Endothelial cell of umbilical vein (primary cell): ENCODE measurements around the gene HMGN2. TPM values are rescaled to one million over a fixed set of nuclear protein-coding genes. Genes with fewer than 3 reads are reported as not detected.

Source experiments
- BruUV-seq: library from RNA; stranded (reverse); fragments of 400-500 nt; replicated peaks from 2 replicates; lab custom pipeline; 2021; lab: Mats Ljungman, UMichigan
- CTCF ChIA-PET: fragments of 300-600, 350-600 bp; sonication (Branson Sonifier 250); formaldehyde crosslinking; loops from one replicate; lab custom pipeline; 2021; ENCODE audit warnings: antibody characterized with exemption, inconsistent platforms; lab: Charles Lee
- POLR2A ChIA-PET: fragments of 300-600, 350-600 bp; sonication (Branson Sonifier 250); formaldehyde crosslinking; loops from one replicate; lab custom pipeline; 2021; ENCODE audit warnings: antibody characterized with exemption, inconsistent platforms; lab: Charles Lee
- DNase-seq: peaks from one replicate; pipeline ENCODE4 v3.0.0-alpha.2; 2011; ENCODE audit warnings: low read depth, low spot score
- FAIRE-seq: peaks from 2 replicates; lab custom pipeline; 2011; peaks lifted over from hg19 to GRCh38; lab: Jason Lieb, UNC
- H2AFZ ChIP-seq: 2 replicates; pipeline ENCODE4 v1.6.0; 2012; ENCODE audit warnings: low read depth, low read length, control low read depth, inconsistent platforms
- H3K27ac ChIP-seq: 2 replicates; pipeline ENCODE4 v1.5.1; 2011; ENCODE audit warnings: low read depth, mild to moderate bottlenecking, control low read depth, low read length, moderate library complexity; ENCODE audit not compliant: insufficient read depth
- H3K27me3 ChIP-seq, 2 experiments: 2 replicates each; pipeline versions ENCODE4 v1.6.0 to v1.6.1; 2011; ENCODE audit warnings: low read length in 2 of 2, mixed read lengths in 1 of 2; ENCODE audit not compliant: control insufficient read depth in 2 of 2, insufficient read depth in 2 of 2
- H3K36me3 ChIP-seq, 2 experiments: 2 replicates in 1 of 2; 3 replicates in 1 of 2; pipeline ENCODE4 v1.5.1; 2011; ENCODE audit warnings: low read length in 2 of 2, mild to moderate bottlenecking in 1 of 2, moderate library complexity in 1 of 2; ENCODE audit not compliant: control insufficient read depth in 2 of 2, insufficient read depth in 2 of 2; ENCODE audit errors: extremely low read depth in 1 of 2
- H3K4me1 ChIP-seq: 3 replicates; pipeline ENCODE4 v1.5.1; 2011; ENCODE audit warnings: mild to moderate bottlenecking, low read length; ENCODE audit not compliant: control insufficient read depth, insufficient read depth; ENCODE audit errors: extremely low read depth
- H3K4me2 ChIP-seq: 2 replicates; pipeline ENCODE4 v1.6.1; 2011; ENCODE audit warnings: low read length, control low read depth, mixed read lengths; ENCODE audit not compliant: insufficient read depth
- H3K4me3 ChIP-seq, 3 experiments: fragments of 200-600 bp in 1 of 3; sonication (generic), shearing (Covaris generic) in 1 of 3; replicated peaks in 1 of 3; 2 replicates each; pipeline ENCODE4 v1.5.1; 2011 to 2016; ENCODE audit warnings: control low read depth in 3 of 3, low read length in 3 of 3, mild to moderate bottlenecking in 2 of 3, inconsistent platforms in 1 of 3, low read depth in 1 of 3, moderate library complexity in 1 of 3; ENCODE audit not compliant: insufficient read depth in 1 of 3
- H3K79me2 ChIP-seq: 2 replicates; pipeline ENCODE4 v1.6.0; 2012; ENCODE audit warnings: low read length, inconsistent platforms; ENCODE audit not compliant: control insufficient read depth, insufficient read depth
- H3K9ac ChIP-seq: replicated peaks from 2 replicates; pipeline ENCODE3; 2011; ENCODE audit warnings: low read length, control low read depth; ENCODE audit not compliant: insufficient read depth; ENCODE audit errors: extremely low read depth
- H3K9me1 ChIP-seq: replicated peaks from 3 replicates; pipeline ENCODE4 v1.6.0; 2011; ENCODE audit warnings: mild to moderate bottlenecking, low read length; ENCODE audit not compliant: control insufficient read depth, insufficient read depth; ENCODE audit errors: extremely low read depth
- H3K9me3 ChIP-seq: replicated peaks from 2 replicates; pipeline ENCODE4 v1.5.1; 2012; ENCODE audit warnings: low read length, inconsistent platforms; ENCODE audit not compliant: control insufficient read depth, insufficient read depth
- H4K20me1 ChIP-seq: replicated peaks from 2 replicates; pipeline ENCODE3; 2011; ENCODE audit warnings: mild to moderate bottlenecking, low read length; ENCODE audit not compliant: control insufficient read depth, insufficient read depth; ENCODE audit errors: extremely low read depth
- EZH2 ChIP-seq: IDR thresholded peaks from 2 replicates; pipeline ENCODE4 v1.6.1; 2012; ENCODE audit warnings: borderline replicate concordance, low read depth, mild to moderate bottlenecking, moderate library complexity, low read length, inconsistent platforms; ENCODE audit not compliant: severe bottlenecking
- FOS ChIP-seq: IDR thresholded peaks from 2 replicates; pipeline ENCODE4 v1.6.1; 2011; ENCODE audit warnings: mild to moderate bottlenecking, low read length, moderate library complexity, borderline replicate concordance; ENCODE audit not compliant: insufficient read depth
- GATA2 ChIP-seq: IDR thresholded peaks from 2 replicates; pipeline ENCODE4 v1.7.0; 2011; ENCODE audit warnings: low read depth, mild to moderate bottlenecking, moderate library complexity, mixed read lengths, low read length; ENCODE audit not compliant: insufficient read length, insufficient read depth
- JUN ChIP-seq: IDR thresholded peaks from 2 replicates; pipeline ENCODE4 v1.6.1; 2011; ENCODE audit warnings: borderline replicate concordance, low read depth; ENCODE audit not compliant: insufficient read length, insufficient read depth
- MYC ChIP-seq: IDR thresholded peaks from one replicate; pipeline ENCODE4 v1.6.1; 2011; ENCODE audit warnings: mild to moderate bottlenecking, low read depth, low read length
- POLR2A ChIP-seq: IDR thresholded peaks from 2 replicates; pipeline ENCODE4 v1.6.1; 2012; ENCODE audit warnings: low read depth, mild to moderate bottlenecking, control low read depth, low read length
- POLR2AphosphoS5 ChIP-seq: IDR thresholded peaks from 2 replicates; pipeline ENCODE4 v1.6.1; 2012; ENCODE audit warnings: low read depth, mild to moderate bottlenecking, control low read depth, low read length, moderate library complexity; ENCODE audit not compliant: insufficient read depth
- dilution Hi-C: fragments of 300-500 bp; cut with MboI; formaldehyde crosslinking; loops from one replicate; pipeline ENCODE4 v1.15.0; 2019; ENCODE audit warnings: low sequenced_read_pairs; ENCODE audit not compliant: extremely low pct_ligation_motif_present
- intact Hi-C: fragments of 100-400 bp; cut with micrococcal nuclease; formaldehyde crosslinking; loops from one replicate; pipeline ENCODE4 v1.10.0; 2022
- polyA plus RNA-seq, 4 experiments: library from polyadenylated mRNA; depleted of rRNA in 3 of 4; stranded (reverse) in 3 of 4; unstranded in 1 of 4; fragments of >200 nt; gene quantifications; 2 replicates each; pipeline versions ENCODE4 v1.2.1 to v1.2.3, GENCODE V29; 2011 to 2012; ENCODE audit warnings: missing spikeins in 1 of 4
- total RNA-seq: library from RNA; stranded (reverse); gene quantifications from 2 replicates; pipeline ENCODE4 v1.2.3, GENCODE V29; 2021
- TF ChIP-seq, protein P1 (sequence below): IDR thresholded peaks from 2 replicates; pipeline ENCODE4 v1.6.1; 2011; ENCODE audit not compliant: insufficient read depth, insufficient read length
- TF ChIP-seq, protein P2 (sequence below), 2 donors: IDR thresholded peaks; 1 replicate in 1 of 2; 2 replicates in 1 of 2; pipeline ENCODE4 v1.5.1; 2011; ENCODE audit warnings: low read length in 2 of 2, mild to moderate bottlenecking in 2 of 2, moderate library complexity in 2 of 2, control low read depth in 1 of 2, inconsistent platforms in 1 of 2, low read depth in 1 of 2; ENCODE audit not compliant: insufficient read depth in 1 of 2; ENCODE audit errors: extremely low read depth in 1 of 2

HMGN2 gene
- total and polyA plus RNA-seq, 2 donors (not counting 3 experiments of a cell fraction or from before 2014, with no cell fraction given) = 240 to 580 TPM

DNA sequence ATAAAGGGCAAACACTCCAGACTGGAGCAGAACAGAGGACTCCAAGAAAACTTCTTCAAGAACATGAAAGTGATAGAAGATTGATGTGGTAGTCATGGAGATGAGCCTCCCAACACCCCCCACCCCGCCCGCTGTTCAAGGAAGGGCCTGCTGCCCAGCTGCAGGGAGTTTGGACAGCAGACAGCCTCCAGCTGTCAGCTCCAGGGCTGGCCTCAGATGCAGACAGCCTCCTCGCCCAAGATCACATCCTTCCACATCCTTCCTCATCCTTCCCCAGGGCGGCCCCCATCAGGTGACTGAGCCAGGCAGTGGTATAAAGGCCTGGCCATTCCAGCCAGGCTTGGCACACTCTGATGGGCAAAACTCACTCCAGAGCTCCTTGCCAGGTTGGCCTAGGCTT is 24.6 kb downstream of the HMGN2 start:
- FAIRE-seq (no peak), DNase-seq (no peak)
- no peak overlapping the region for H3K27ac ChIP-seq
- H2AFZ ChIP-seq = no peak overlapping the region
- BruUV-seq = no TSS peak
- no peaks in the 10 kb centered on the region for H3K36me3 ChIP-seq
- no peaks in the 10 kb centered on the region for H3K9me3 ChIP-seq
- H4K20me1 ChIP-seq = no peaks in the 10 kb centered on the region
- no peaks in the 10 kb centered on the region for H3K79me2 ChIP-seq
- ChIA-PET POLR2A (no interaction called here), CTCF (interaction anchor here (1.0 kb wide), 1 partner anchor 313 kb away, joined by 3 read pairs; no protein-coding TSS in a partner anchor)
- H3K4me2 ChIP-seq = no peak overlapping the region
- H3K27me3 ChIP-seq = peaks cover 0 to 1% of the 10 kb centered on the region in 2 experiments
- H3K9me1 ChIP-seq = no peaks in the 10 kb centered on the region
- intact Hi-C loops (no loop called here), dilution Hi-C loops (no loop called here)
- TF ChIP-seq, protein P1, sequence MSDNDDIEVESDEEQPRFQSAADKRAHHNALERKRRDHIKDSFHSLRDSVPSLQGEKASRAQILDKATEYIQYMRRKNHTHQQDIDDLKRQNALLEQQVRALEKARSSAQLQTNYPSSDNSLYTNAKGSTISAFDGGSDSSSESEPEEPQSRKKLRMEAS = no peak
- no peak for TF ChIP-seq JUN
- no peak for TF ChIP-seq POLR2AphosphoS5
- no peak for TF ChIP-seq FOS
- no peak for TF ChIP-seq POLR2A
- no peak for TF ChIP-seq MYC
- TF ChIP-seq GATA2 = no peak
- no peak for TF ChIP-seq EZH2
- TF ChIP-seq, protein P2, sequence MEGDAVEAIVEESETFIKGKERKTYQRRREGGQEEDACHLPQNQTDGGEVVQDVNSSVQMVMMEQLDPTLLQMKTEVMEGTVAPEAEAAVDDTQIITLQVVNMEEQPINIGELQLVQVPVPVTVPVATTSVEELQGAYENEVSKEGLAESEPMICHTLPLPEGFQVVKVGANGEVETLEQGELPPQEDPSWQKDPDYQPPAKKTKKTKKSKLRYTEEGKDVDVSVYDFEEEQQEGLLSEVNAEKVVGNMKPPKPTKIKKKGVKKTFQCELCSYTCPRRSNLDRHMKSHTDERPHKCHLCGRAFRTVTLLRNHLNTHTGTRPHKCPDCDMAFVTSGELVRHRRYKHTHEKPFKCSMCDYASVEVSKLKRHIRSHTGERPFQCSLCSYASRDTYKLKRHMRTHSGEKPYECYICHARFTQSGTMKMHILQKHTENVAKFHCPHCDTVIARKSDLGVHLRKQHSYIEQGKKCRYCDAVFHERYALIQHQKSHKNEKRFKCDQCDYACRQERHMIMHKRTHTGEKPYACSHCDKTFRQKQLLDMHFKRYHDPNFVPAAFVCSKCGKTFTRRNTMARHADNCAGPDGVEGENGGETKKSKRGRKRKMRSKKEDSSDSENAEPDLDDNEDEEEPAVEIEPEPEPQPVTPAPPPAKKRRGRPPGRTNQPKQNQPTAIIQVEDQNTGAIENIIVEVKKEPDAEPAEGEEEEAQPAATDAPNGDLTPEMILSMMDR (IDR thresholded peaks at IDR 0.05; ENCODE audit: extremely low read depth in 1 of 2, insufficient read depth in 1 of 2, low read depth in 1 of 2, low read length in 2 of 2) = no peak
- no peak overlapping the region for H3K4me3 ChIP-seq
- no peak overlapping the region for H3K9ac ChIP-seq
- H3K4me1 ChIP-seq = peaks cover 12% of the 10 kb centered on the region
